ENCODE measurements around the gene INF2.

INF2 gene

GRCh38 chr14:104677512-104678332, 11.7 kb upstream of the INF2 start:
- Histone ChIP-seq H3K9ac (ENCODE audit: low read depth, low read length) (peak overlapping the region; percentile 68), H3K9me3 (ENCODE audit: control insufficient read depth, insufficient read depth, low read length) (no peaks in the 10 kb centered on the region), H3K4me1 (ENCODE audit: insufficient read depth, low read length) (peaks cover 37% of the 10 kb centered on the region), H3K36me3 (ENCODE audit: insufficient read depth, low read length) (no peaks in the 10 kb centered on the region)

- Histone ChIP-seq H3K9ac (ENCODE audit: low read depth, low read length) (peak overlapping the region; percentile 68), H3K9me3 (ENCODE audit: control insufficient read depth, insufficient read depth, low read length) (no peaks in the 10 kb centered on the region), H3K4me1 (ENCODE audit: insufficient read depth, low read length) (peaks cover 41% of the 10 kb centered on the region), H3K36me3 (ENCODE audit: insufficient read depth, low read length) (no peaks in the 10 kb centered on the region)
These were observed 11.1 kb upstream of the INF2 start for GRCh38 chr14:104678346-104678745.

GRCh38 chr14:104678901-104679705, 10.3 kb upstream of the INF2 start:
- H3K4me1 ChIP-seq (ENCODE audit: insufficient read depth, low read length), result peaks cover 44% of the 10 kb centered on the region

GRCh38 chr14:104680056-104680805, 9.2 kb upstream of the INF2 start:
- H3K9me3 ChIP-seq (ENCODE audit: control insufficient read depth, insufficient read depth, low read length), result no peaks in the 10 kb centered on the region; the same call in 1 of the 2 replicates
- H3K36me3 ChIP-seq (ENCODE audit: insufficient read depth, low read length), result no peaks in the 10 kb centered on the region
- H3K4me1 ChIP-seq (ENCODE audit: insufficient read depth, low read length), result peaks cover 44% of the 10 kb centered on the region
- peak overlapping the region; percentile 54 for H3K9ac ChIP-seq (ENCODE audit: low read depth, low read length)

More at GRCh38 chr14:104678901-104679705, 10.3 kb upstream of the INF2 start:
- Histone ChIP-seq H3K36me3 (ENCODE audit: insufficient read depth, low read length) (no peaks in the 10 kb centered on the region), H3K9me3 (ENCODE audit: control insufficient read depth, insufficient read depth, low read length) (no peaks in the 10 kb centered on the region), H3K9ac (ENCODE audit: low read depth, low read length) (peak overlapping the region; percentile 68; the same call in 1 of the 2 replicates)

GRCh38 chr14:104680806-104681688, 8.4 kb upstream of the INF2 start:
- H3K4me1 ChIP-seq (ENCODE audit: insufficient read depth, low read length), result peaks cover 43% of the 10 kb centered on the region
- no peaks in the 10 kb centered on the region; the same call in 1 of the 2 replicates for H3K9me3 ChIP-seq (ENCODE audit: control insufficient read depth, insufficient read depth, low read length)
- peak overlapping the region; percentile 54 for H3K9ac ChIP-seq (ENCODE audit: low read depth, low read length)
- no peaks in the 10 kb centered on the region for H3K36me3 ChIP-seq (ENCODE audit: insufficient read depth, low read length)

GRCh38 chr14:104681689-104682074, 7.7 kb upstream of the INF2 start:
- H3K9ac ChIP-seq (ENCODE audit: low read depth, low read length), result peak overlapping the region; percentile 54
- no peaks in the 10 kb centered on the region for H3K36me3 ChIP-seq (ENCODE audit: insufficient read depth, low read length)
- H3K9me3 ChIP-seq (ENCODE audit: control insufficient read depth, insufficient read depth, low read length), result no peaks in the 10 kb centered on the region; the same call in 1 of the 2 replicates
- peaks cover 37% of the 10 kb centered on the region for H3K4me1 ChIP-seq (ENCODE audit: insufficient read depth, low read length)

GRCh38 chr14:104682107-104682593, 7.3 kb upstream of the INF2 start:
- Histone ChIP-seq H3K36me3 (ENCODE audit: insufficient read depth, low read length) (no peaks in the 10 kb centered on the region), H3K9ac (ENCODE audit: low read depth, low read length) (peak overlapping the region; percentile 54), H3K9me3 (ENCODE audit: control insufficient read depth, insufficient read depth, low read length) (no peaks in the 10 kb centered on the region; the same call in 1 of the 2 replicates), H3K4me1 (ENCODE audit: insufficient read depth, low read length) (peaks cover 36% of the 10 kb centered on the region)

GRCh38 chr14:104683653-104684448, 5.6 kb upstream of the INF2 start:
- H3K9me3 ChIP-seq (ENCODE audit: control insufficient read depth, insufficient read depth, low read length), result no peaks in the 10 kb centered on the region; the same call in 1 of the 2 replicates
- H3K36me3 ChIP-seq (ENCODE audit: insufficient read depth, low read length), result no peaks in the 10 kb centered on the region
- peaks cover 49% of the 10 kb centered on the region for H3K4me1 ChIP-seq (ENCODE audit: insufficient read depth, low read length)
- no peak overlapping the region for H3K9ac ChIP-seq (ENCODE audit: low read depth, low read length)

- H3K36me3 ChIP-seq (ENCODE audit: insufficient read depth, low read length), result no peaks in the 10 kb centered on the region
- peaks cover 47% of the 10 kb centered on the region for H3K4me1 ChIP-seq (ENCODE audit: insufficient read depth, low read length)
These were observed 5.0 kb upstream of the INF2 start for GRCh38 chr14:104684449-104684821.

GRCh38 chr14:104685216-104685997, 4.0 kb upstream of the INF2 start:
- Histone ChIP-seq H3K9ac (ENCODE audit: low read depth, low read length) (no peak overlapping the region), H3K36me3 (ENCODE audit: insufficient read depth, low read length) (no peaks in the 10 kb centered on the region), H3K4me1 (ENCODE audit: insufficient read depth, low read length) (peaks cover 38% of the 10 kb centered on the region)

More at GRCh38 chr14:104684449-104684821, 5.0 kb upstream of the INF2 start:
- no peak overlapping the region for H3K9ac ChIP-seq (ENCODE audit: low read depth, low read length)
- no peaks in the 10 kb centered on the region; the same call in 1 of the 2 replicates for H3K9me3 ChIP-seq (ENCODE audit: control insufficient read depth, insufficient read depth, low read length)

GRCh38 chr14:104685998-104686610, 3.3 kb upstream of the INF2 start:
- Histone ChIP-seq H3K9ac (ENCODE audit: low read depth, low read length) (no peak overlapping the region), H3K9me3 (ENCODE audit: control insufficient read depth, insufficient read depth, low read length) (no peaks in the 10 kb centered on the region; the same call in 1 of the 2 replicates), H3K4me1 (ENCODE audit: insufficient read depth, low read length) (peaks cover 31% of the 10 kb centered on the region), H3K36me3 (ENCODE audit: insufficient read depth, low read length) (no peaks in the 10 kb centered on the region)

More at GRCh38 chr14:104685216-104685997, 4.0 kb upstream of the INF2 start:
- no peaks in the 10 kb centered on the region; the same call in 1 of the 2 replicates for H3K9me3 ChIP-seq (ENCODE audit: control insufficient read depth, insufficient read depth, low read length)

Data from ES-I3 (cell line).